HG02981 (cell line): ENCODE data around the gene CLK4.

Source experiments
- ATAC-seq: cut with Tn5 transposase; IDR thresholded peaks from one replicate; pipeline ENCODE4 v1.9.1; 2021; ENCODE audit warnings: mild to moderate bottlenecking, moderate library complexity; ENCODE audit not compliant: unreplicated experiment

CLK4 gene

DNA sequence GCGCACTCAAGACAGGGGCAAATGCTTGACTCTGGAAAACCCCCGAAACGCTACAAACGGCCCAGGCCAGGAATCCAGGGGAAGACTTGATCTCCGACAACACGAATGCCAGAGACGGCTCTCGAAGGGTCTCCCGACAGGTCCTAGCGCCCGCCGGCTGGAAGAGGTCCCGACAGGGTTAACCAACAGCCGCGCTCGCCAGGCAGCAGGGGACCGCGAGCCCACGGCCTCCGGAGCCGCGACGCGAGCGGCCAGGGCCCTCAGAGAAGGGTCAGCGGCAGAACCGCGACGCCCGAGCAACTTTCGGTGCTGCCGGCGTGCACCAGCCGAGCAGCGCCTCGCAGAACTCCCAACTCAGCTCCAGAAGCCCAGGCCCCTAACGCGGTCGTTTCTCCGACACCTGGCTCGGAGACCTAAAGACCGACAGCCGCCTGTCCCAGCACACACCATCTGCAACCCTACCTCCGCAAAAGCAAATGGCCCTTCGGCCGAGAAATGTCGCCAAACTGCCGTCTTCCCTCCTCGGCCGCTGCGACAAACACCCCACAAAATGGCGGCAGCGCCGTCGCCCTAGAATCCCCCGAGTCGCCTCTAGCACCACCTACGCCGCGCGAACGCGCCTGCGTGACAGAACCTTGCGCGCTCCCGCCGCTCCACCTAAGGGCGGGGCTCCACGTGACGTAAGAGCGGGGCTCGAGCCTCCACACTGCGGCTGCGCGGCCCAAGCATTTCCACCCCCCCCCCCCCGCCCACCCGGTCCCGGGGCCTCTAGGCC is at the start of gene CLK4:
Gene CLK4, minus strand, starts transcription at position 567 of the 775 bp plus-strand sequence. CDS start 3,634 bp downstream, outside the sequence.
- peak; percentile 75 for ATAC-seq

DNA sequence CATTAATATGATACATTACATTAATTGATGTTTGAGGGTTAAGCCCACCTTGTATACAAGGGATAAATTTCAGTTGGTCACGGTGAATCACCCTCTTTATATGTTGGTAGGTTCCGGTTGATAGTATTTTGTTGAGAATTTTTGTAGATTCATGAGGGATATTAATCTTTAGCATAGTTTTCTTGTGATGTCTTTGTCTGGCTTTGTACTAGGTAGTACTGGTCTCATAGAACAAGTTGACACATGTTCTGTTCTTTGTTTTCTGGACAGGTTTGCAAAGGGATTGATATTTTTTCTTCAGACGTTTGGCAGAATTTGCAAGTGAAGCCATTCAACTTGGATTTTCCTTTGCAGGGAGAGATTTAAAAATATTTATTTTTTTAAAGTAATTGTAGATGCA is 49.1 kb upstream of the CLK4 start:
- no peak for ATAC-seq

DNA sequence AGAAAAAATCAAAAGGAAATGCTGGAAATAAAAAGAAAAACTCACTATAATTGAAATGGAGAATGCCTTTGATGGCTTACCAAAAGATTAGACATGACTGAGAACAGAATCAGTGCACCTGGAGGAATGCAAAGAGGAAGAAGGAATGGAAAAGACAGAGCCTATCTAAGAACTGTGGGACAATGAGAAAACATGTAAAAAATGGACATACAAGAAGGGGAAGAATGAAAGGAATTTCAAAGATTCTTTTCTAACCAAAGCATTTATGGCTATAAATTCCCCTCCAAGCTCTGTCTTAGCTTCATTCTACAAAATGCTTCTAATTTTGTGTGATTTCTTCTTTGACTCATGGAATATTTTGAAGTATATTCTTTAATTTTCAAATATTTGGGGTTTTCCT is 47.5 kb upstream of the CLK4 start:
- no peak for ATAC-seq

DNA sequence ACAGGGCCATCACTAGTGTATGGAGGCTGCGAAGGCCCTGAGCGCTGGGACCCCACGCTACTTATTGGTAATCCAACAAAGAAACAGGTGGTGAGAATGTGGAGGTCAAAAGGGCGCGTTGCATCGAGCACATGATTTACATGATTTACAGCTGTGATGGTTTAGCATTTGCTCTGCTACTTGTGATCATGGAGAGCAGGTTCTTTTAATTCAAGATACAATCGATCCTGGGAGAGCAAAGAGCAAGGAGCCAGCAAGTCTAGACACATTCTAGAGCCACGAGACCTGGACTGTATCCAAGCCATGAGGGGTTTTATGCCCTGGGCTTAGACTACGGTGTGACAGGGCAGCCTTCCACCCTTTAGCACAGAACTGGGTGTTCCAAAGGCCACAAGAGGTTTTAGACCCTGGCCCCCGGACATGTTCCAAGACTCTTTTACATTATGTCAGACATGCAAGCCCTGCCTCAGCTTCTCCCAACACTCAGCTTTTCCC is 47.0 kb upstream of the CLK4 start:
- ATAC-seq: no peak

DNA sequence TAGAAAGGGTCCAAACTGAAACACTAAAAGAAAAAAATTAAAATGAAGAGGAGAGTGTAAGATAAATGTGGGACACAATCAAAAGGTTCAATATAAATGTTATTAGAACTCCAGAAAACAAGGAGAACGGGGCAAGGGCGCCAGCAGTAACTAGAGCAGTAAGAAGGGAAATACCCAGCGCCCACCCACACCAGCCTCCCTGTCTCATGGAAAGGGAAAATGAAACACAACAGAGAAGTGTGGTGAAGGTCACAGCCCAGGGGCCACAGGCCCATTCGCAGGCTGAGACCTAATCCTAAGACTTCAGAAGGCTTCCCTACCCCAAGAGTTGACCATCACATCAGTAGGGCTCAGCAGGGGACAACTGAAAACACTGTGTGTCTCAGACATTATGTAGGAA is 45.8 kb upstream of the CLK4 start:
- no peak for ATAC-seq

DNA sequence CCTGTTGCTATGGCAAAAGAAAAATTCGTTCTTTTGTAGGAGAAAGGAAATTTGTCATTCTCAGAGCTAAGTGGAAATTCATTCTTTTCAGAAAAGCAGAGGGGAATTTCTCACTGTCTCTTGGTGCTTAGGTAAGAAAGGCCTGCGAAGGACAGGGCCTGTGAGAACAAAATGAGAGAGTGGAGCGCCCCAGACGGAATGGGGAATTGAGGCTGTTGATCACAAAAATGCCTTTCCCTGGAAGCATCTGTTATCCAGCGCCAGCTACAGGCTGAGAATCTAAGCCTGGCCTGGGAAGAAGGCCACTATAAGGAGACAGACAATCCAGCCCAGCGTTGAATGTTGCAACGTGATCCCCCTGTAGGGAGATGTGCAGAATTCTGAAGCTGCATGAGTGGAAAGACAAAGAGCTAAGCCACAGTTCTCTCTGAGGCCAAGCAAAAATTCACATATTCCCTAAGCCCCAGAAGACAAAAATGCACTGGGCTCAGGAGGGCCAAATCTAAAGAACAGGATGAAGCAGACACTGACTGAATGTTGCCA is 44.8 kb upstream of the CLK4 start:
- ATAC-seq: no peak

DNA sequence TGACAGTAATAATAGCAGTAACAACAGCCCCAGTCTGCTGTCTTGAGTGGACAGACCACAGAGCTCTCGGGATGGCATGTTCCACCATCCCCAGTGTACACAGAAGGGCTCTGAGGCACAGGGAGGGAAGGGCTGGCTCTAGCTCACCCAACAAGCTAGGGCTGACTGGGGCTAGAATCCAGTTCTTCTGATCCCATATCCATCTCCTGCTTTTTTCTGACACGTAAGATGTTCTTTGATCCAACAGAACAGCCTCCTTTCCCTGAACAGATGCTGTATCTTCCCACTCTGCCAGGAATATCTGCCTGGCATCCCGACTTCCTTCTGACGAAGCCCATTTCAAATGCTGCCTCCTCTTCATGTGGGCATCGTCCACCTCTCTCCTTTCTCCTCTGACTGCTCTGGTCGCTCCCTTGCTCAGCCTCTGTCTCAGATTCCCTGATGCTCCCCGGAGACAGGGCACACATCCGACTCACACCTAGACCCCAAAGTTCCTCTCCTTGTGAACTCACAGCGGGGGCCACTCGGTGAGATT is 43.6 kb upstream of the CLK4 start:
- no peak for ATAC-seq

DNA sequence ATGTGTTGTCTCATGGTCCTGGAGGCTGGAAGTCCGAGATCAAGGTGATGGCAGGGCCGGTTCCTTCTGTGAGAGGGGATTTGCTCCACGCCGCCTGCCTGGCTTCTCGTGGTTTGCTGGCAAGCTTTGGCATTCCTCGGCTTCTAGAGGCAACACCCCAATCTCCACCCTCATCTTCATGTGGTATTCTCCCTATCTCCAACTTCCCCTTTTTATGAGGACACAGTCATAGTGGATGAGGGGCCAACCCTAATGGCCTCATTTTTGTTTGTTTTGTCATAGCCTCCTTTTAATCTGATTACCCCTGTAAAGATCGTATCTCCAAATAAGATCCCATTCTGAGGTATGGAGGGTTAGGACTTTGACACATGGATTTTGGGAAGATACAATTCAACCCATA is 41.7 kb upstream of the CLK4 start:
- ATAC-seq: no peak

DNA sequence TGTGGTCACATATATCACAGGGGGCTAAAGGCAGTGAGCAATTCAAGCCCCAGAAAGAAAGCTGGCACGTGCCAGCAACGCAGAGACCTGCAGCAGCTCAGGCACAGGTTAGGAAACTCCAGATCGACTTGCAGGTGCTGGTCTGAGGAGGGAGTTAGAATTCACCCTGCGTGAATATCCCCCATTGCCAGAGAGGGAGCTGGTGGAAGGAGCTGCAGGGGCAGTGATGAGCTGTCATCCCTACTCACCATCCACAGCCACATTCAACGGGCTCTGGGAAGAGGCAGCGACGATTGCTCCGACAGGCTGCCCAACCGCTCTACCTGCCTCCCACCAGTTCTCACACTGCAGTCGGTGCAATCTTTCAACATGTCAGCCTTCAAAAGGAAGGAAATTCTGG is 40.8 kb upstream of the CLK4 start:
- ATAC-seq: no peak

DNA sequence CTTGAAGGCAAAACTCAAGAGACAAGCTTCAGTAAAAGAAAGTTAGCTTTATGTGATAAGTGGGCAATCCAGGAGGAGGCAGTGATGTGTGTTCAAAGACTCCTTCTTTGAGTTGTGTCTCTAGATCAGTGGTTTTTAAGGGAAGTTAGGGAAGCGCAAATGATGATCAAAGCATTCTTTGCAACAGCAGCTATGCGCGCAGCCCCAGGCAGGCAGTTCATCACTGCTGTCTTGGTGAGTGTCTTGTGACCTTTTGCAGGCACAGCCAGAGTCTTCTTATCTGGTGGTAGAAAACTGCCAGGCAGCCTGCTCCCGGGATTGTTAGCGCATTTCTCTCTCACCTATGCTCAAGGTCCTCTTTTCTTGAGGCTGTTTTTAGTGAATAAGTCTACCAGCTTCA is 40.3 kb upstream of the CLK4 start:
- ATAC-seq: no peak

DNA sequence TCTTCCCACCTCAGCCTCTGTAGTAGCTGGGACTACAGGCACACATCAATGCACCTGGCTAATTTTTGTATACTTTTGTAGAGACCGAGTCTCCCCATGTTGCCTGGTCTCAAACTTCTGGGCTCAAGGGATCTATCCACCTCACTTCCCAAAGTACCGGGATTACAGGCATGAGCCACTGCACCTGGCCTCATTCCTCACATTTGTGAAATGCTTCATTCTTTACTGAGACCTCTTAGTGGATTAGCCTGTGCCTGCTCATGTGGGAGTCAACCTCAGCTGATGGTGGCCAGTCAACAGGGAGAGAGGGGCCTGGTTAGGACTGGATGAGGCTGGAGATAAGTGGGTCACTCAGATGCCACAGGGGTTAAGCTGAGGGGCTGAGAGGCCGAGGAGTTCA is 37.3 kb upstream of the CLK4 start:
- no peak for ATAC-seq

DNA sequence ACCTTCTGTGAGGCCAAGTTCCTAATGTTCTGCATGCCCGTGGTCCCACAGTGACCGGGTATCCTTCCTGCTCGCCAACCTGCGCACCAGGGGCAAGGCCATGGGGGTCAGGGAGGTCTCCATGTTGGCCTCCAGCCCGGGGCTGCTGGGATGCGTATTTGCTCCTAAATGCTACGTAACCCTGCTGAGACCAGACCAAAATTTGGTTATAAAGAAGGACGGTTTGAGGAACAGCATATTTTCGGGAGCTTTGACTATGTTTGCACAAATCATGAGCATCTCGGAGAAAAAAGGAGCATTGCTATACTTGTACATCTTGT is 35.7 kb upstream of the CLK4 start:
- ATAC-seq: no peak

DNA sequence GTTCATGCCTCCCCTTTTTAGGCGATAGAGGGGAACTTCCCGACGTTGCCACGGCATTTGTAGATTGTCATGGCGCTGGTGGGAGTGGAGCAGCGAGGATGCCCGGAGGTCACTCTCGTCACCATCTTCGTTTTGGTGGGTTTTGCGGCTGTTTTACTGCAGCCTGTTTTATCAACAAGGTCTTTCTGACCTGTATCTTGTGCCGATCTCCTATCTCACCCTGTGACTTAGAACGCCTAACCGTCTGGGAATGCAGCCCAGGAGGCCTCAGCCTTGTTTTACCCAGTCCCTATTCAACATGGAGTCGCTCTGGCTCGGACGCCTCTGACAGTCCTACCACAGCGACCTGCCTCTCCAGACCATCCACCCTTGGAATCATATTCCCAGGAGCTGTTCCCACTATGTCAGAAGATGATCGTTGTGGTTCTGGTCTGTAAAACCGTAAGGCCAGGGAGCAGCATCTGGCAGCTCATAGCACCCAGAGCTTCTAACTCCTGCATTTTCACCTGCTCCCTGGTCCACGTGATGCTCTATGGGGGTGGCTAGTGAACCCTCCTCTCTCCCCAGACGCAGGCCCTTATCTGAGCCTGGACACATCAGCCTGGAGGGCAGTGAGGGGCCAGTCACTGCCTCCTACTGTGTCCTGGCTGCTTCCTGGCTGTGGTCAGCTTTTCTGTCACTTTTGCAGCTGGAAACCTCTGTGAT is 35.1 kb upstream of the CLK4 start:
- ATAC-seq: no peak

DNA sequence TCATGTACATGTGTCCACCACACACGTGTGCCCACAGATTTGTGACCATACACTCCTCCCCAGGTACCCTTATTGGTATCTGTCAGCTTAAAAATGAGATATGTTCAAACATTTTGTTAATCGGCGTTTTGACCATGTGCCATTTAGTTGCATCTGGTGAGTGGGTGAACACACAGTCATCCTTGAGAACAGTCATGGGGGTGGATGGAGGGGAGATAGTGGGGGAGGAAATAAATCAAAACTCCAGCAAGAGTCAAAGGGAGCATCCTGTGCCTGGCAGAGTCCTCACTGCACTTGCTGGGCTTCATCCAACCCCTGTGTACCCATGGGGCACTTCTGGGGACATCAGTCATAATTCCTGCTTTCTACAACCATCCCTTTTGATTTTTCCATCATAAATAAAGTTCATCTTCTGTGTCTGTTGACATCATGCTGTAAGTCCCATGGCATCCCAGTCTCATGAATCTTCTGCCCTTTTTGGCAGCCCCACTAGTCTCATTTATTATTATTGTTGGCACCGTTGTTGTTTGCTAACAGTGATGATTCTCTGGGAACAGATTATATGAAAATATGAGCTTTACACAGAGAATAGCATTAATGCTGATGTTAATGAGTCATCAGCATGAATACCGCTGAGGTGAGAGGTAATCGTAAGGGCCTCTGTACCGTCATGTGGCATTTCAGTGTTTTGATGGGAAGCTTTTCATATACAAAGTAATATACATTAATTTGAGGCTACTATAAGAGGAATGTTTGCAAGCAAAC is 24.4 kb upstream of the CLK4 start:
- no peak for ATAC-seq

DNA sequence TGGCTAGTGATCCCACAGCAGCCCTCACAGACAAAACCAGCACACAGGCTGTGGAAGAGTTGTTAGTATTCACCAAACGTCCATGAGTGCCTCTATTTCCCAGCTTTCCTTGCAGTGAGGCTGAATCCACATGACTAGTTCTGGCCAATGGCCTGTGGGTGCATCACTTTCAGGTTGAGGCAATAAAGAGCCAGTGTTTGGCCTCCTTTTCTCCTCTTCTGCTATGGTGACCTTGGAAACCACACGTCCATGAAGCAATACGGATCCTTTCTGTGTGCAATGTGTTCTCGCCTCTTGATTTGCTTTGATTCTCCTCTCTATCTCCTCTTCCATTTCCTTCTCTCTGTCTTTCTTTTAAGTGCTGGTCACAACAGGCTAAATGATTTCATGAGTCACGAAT is 23.4 kb upstream of the CLK4 start:
- no peak for ATAC-seq

DNA sequence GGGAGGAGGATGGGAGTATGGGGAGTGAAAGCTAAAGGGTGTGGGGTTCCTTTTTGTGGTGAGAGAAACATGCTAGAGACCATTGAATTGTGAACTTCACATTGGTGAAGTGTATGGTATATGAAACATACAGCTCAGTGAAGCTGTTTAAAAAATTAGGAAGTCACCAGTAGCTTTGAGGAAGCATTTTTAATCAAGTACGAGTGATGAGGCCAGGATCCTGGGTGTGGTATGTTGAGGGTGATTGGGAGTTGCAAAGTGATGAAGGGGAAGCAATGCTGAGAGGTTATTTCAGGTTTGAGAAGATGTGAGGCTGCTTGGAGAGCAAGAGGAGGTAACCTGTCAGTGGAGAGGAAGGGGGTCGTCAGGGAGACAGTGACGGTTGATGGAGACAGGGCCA is 22.7 kb upstream of the CLK4 start:
- ATAC-seq: no peak

DNA sequence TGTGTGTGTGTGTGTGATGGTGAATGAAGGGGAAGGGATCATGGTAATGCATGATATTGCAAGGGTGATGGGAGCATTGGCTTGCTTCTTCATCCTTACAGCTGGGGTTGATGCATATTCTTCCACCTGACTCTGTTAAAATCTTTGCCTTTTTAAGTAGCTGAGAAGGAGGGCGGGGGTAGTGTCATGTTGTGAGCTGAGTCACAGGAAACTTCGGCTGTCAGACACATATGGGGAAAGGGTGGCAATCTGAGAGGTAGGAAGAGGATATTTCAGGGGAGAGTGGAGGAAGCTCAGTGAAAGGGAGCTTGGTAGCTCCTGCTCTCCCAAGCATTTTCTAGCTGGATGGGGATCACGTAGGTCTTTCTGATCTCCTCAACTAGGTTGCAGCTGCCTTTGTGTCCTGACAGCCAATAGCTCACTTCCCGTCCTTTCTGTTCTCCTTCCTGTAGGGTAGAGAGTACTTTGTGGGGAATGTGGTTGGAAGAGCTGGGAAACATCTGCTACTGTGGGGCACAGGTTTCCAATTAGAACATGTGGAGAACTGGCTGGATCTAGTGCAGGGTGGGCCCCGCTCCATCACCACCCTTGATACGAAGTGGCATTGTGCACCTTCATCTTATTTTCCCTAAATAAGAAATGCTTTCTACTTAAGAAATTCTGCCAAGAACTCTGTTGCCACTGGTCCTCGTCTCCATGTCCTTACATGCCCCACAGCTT is 18.1 kb upstream of the CLK4 start:
- ATAC-seq: no peak

DNA sequence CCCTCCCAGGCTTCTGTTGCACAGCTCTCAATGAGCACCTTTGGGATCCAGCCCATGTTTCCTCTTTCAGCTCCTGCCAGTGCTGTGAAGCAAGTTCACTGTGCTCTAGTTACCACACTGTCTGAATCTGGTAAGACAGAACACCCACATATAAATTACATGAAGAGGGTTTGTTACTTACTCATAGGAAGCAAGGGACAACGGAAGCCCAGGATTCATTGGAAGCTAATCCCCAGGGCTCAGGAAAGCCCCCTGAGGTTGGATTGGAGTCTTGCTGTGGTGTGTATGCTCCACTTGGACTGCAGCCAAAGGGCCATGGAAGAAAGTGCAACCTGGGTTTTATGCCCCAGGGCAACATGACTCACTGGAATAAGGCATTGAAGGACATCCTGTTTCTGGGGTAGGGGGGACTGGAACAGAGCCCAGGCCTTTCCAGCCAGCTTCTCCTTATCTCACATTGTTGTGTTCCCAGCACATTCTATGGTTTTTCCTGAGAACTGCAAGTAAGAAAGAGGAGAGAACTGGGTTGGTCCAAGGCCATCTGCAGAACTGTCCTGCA is 15.6 kb upstream of the CLK4 start:
- ATAC-seq: no peak

DNA sequence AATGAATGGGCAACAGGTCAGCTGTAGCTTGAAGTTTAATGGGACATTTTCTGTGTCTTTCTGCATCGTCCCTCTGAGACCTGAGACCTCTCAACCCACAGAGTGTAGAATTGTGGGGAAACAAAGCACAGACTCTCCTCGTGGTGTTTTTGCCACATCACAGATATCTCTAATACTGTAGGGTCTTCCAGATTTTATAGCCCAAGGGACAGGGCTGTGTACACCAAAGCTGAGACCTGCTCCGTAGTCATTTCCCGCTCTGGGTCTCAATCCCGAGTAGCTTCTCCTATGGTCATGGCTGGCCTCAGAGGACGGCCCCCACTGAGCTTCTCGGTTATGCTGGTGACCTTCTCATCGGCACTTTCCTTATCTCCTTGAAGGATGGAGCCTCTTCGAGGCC is 14.9 kb upstream of the CLK4 start:
- no peak for ATAC-seq

DNA sequence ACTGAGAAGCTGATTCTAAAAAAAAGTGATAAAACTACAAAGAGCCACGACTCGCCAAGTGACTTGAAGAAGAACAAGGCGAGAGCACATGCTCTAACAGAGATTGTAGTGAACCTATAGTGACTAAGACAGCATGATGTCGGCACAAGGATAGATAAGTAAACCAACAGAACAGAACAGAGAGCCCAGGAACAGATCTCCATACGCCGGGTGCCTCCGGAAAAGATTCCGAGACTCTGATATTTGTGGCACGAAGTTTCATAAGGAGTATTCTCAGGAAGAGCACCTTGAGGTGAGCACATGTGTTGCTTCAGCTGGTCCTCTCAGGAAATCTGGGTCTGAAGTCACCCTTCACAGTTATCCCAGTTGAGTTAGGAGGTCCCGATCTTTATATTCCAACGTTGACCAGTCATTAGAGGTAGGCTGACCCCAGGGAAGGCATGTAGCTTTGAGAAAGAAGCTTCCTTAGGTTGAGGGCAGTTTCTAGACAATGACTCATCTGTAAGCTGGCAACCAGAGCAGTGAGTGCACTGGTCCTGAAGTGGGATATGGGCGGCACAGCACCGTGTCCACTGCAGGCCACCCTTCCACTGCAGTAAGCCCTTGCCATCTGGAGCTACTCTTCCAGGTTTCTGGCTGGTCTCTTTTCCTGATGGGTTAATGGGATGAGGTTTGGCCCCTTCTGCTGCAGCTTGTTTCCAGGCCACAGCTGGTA is 13.6 kb upstream of the CLK4 start:
- no peak for ATAC-seq
